Fibroblast of lung (primary cell): Measurements from ENCODE around the gene ATXN1. TPM values are rescaled to one million over a fixed set of nuclear protein-coding genes. Genes with fewer than 3 reads are reported as not detected.
"Not testable (repeated sequence)": the region's sequence is repeated elsewhere in the genome, so short reads cannot be mapped to it uniquely, and the experiment has no call there.

Source experiments
- DNase-seq, 2 donors: peaks; one replicate each; pipeline versions ENCODE4 v3.0.0 to v3.0.0-alpha.2; 2010; ENCODE audit warnings: low read depth in 2 of 2
- H2AFZ ChIP-seq: 2 replicates; pipeline ENCODE4 v1.5.1; 2012; ENCODE audit warnings: low read length, control low read depth, inconsistent platforms
- H3K27ac ChIP-seq: 2 replicates; pipeline ENCODE4 v1.5.1; 2011; ENCODE audit warnings: low read length, control low read depth; ENCODE audit not compliant: insufficient read depth
- H3K27me3 ChIP-seq: 2 replicates; pipeline ENCODE4 v1.5.1; 2011; ENCODE audit warnings: mild to moderate bottlenecking, low read length; ENCODE audit not compliant: control insufficient read depth, insufficient read depth
- H3K36me3 ChIP-seq: 2 replicates; pipeline ENCODE4 v1.5.1; 2011; ENCODE audit warnings: low read length; ENCODE audit not compliant: control insufficient read depth, insufficient read depth
- H3K4me1 ChIP-seq: 2 replicates; pipeline ENCODE4 v1.5.1; 2011; ENCODE audit warnings: low read length; ENCODE audit not compliant: control insufficient read depth, insufficient read depth; ENCODE audit errors: extremely low read depth
- H3K4me2 ChIP-seq: 2 replicates; pipeline ENCODE4 v1.5.1; 2011; ENCODE audit warnings: low read length, control low read depth; ENCODE audit not compliant: insufficient read depth; ENCODE audit errors: extremely low read depth
- H3K4me3 ChIP-seq, 4 experiments: fragments of 200-600 bp in 1 of 4; sonication (generic) in 1 of 4; replicated peaks in 1 of 4; 2 replicates each; pipeline ENCODE4 v1.5.1; 2011 to 2016; ENCODE audit warnings: low read length in 4 of 4, low read depth in 3 of 4, mild to moderate bottlenecking in 3 of 4, control low read depth in 2 of 4, inconsistent platforms in 1 of 4, mixed read lengths in 1 of 4; ENCODE audit not compliant: insufficient read depth in 1 of 4; ENCODE audit errors: control extremely low read depth in 1 of 4
- H3K79me2 ChIP-seq: 2 replicates; pipeline ENCODE4 v1.5.1; 2012; ENCODE audit warnings: mild to moderate bottlenecking, low read length, inconsistent platforms; ENCODE audit not compliant: control insufficient read depth, insufficient read depth
- H3K9ac ChIP-seq: 2 replicates; pipeline ENCODE4 v1.5.1; 2011; ENCODE audit warnings: mild to moderate bottlenecking, low read length, control low read depth; ENCODE audit not compliant: insufficient read depth
- H3K9me3 ChIP-seq: 2 replicates; pipeline ENCODE4 v1.5.1; 2012; ENCODE audit warnings: low read depth, low read length; ENCODE audit not compliant: control insufficient read depth, insufficient read depth
- H4K20me1 ChIP-seq: 2 replicates; pipeline ENCODE4 v1.5.1; 2011; ENCODE audit warnings: low read length; ENCODE audit not compliant: control insufficient read depth, insufficient read depth; ENCODE audit errors: extremely low read depth
- CTCF ChIP-seq, 2 donors: IDR thresholded peaks in 1 of 2; conservative IDR thresholded peaks in 1 of 2; 1 replicate in 1 of 2; 2 replicates in 1 of 2; pipeline ENCODE4 v1.5.1; 2011 to 2012; ENCODE audit warnings: low read length in 2 of 2, control low read depth in 1 of 2, inconsistent platforms in 1 of 2, low read depth in 1 of 2, mild to moderate bottlenecking in 1 of 2
- EZH2 ChIP-seq: IDR thresholded peaks from 2 replicates; pipeline ENCODE4 v1.5.1; 2012; ENCODE audit warnings: low read length, control low read depth, mild to moderate bottlenecking; ENCODE audit errors: missing control alignments
- polyA plus RNA-seq, 2 donors: library from polyadenylated mRNA; depleted of rRNA in 1 of 2; stranded (reverse) in 1 of 2; unstranded in 1 of 2; fragments of >200 nt; gene quantifications; 2 replicates each; pipeline ENCODE4 v1.2.1, GENCODE V29; 2011 to 2012; ENCODE audit warnings: missing spikeins in 1 of 2
- total RNA-seq: library from RNA; depleted of rRNA; stranded (reverse); fragments of >200 nt; gene quantifications from 2 replicates; pipeline ENCODE4 v1.2.1, GENCODE V29; 2014

Gene ATXN1
- total and polyA plus RNA-seq, 2 donors (not counting 1 experiment from before 2014, with no cell fraction given) = 15.8 to 40.5 TPM

- no peaks in the 10 kb centered on the region for H3K4me1 ChIP-seq
- H3K4me2 ChIP-seq = no peak overlapping the region
- no peaks in the 10 kb centered on the region for H4K20me1 ChIP-seq
- no peaks in the 10 kb centered on the region for H3K36me3 ChIP-seq
- H2AFZ ChIP-seq = no peak overlapping the region
- no peaks in the 10 kb centered on the region for H3K27me3 ChIP-seq
- no peaks in the 10 kb centered on the region for H3K9me3 ChIP-seq
- H3K9ac ChIP-seq = no peak overlapping the region
- TF ChIP-seq EZH2 (no peak), CTCF (conservative IDR thresholded peaks at IDR 0.05 in 1 of 2, IDR thresholded peaks at IDR 0.05 in 1 of 2; ENCODE audit: low read depth in 1 of 2, low read length in 2 of 2) (no peak)
- DNase-seq = no peak
- no peak overlapping the region for H3K4me3 ChIP-seq
- no peak overlapping the region for H3K27ac ChIP-seq
- no peaks in the 10 kb centered on the region for H3K79me2 ChIP-seq
Measured at GRCh38 chr6:16621002-16621401, 140.3 kb downstream of the ATXN1 start.

GRCh38 chr6:16619777-16620176, 141.5 kb downstream of the ATXN1 start:
- DNase-seq = no peak

GRCh38 chr6:16618962-16619361, 142.3 kb downstream of the ATXN1 start:
- DNase-seq = peak in 1 of 2 donors; percentile 18

More at GRCh38 chr6:16619777-16620176, 141.5 kb downstream of the ATXN1 start:
- no peak overlapping the region for H3K9ac ChIP-seq
- H3K9me3 ChIP-seq = no peaks in the 10 kb centered on the region
- H2AFZ ChIP-seq = no peak overlapping the region
- no peak overlapping the region for H3K27ac ChIP-seq
- H3K36me3 ChIP-seq = no peaks in the 10 kb centered on the region
- H3K4me2 ChIP-seq = no peak overlapping the region
- TF ChIP-seq EZH2 (no peak), CTCF (conservative IDR thresholded peaks at IDR 0.05 in 1 of 2, IDR thresholded peaks at IDR 0.05 in 1 of 2; ENCODE audit: low read depth in 1 of 2, low read length in 2 of 2) (no peak)
- no peaks in the 10 kb centered on the region for H3K27me3 ChIP-seq
- no peak overlapping the region for H3K4me3 ChIP-seq
- no peaks in the 10 kb centered on the region for H4K20me1 ChIP-seq
- H3K4me1 ChIP-seq = no peaks in the 10 kb centered on the region
- no peaks in the 10 kb centered on the region for H3K79me2 ChIP-seq

GRCh38 chr6:16615215-16615614, 146.0 kb downstream of the ATXN1 start:
- H3K27me3 ChIP-seq, H3K4me1 ChIP-seq, H3K79me2 ChIP-seq, DNase-seq, H3K4me3 ChIP-seq, H3K36me3 ChIP-seq, H3K9ac ChIP-seq, H2AFZ ChIP-seq, H3K4me2 ChIP-seq, H3K9me3 ChIP-seq, H4K20me1 ChIP-seq, H3K27ac ChIP-seq: not testable (repeated sequence)

More at GRCh38 chr6:16618962-16619361, 142.3 kb downstream of the ATXN1 start:
- H3K79me2 ChIP-seq = no peaks in the 10 kb centered on the region
- H3K36me3 ChIP-seq = no peaks in the 10 kb centered on the region
- TF ChIP-seq CTCF (conservative IDR thresholded peaks at IDR 0.05 in 1 of 2, IDR thresholded peaks at IDR 0.05 in 1 of 2; ENCODE audit: low read depth in 1 of 2, low read length in 2 of 2) (no peak), EZH2 (no peak)
- H3K4me3 ChIP-seq = no peak overlapping the region
- no peaks in the 10 kb centered on the region for H4K20me1 ChIP-seq
- H3K4me1 ChIP-seq = no peaks in the 10 kb centered on the region
- no peak overlapping the region for H3K9ac ChIP-seq
- H2AFZ ChIP-seq = no peak overlapping the region
- no peaks in the 10 kb centered on the region for H3K27me3 ChIP-seq
- H3K4me2 ChIP-seq = no peak overlapping the region
- H3K9me3 ChIP-seq = no peaks in the 10 kb centered on the region
- no peak overlapping the region for H3K27ac ChIP-seq

- H3K4me2 ChIP-seq, H3K9ac ChIP-seq, H3K9me3 ChIP-seq, H2AFZ ChIP-seq, DNase-seq, H3K79me2 ChIP-seq, H3K36me3 ChIP-seq, H4K20me1 ChIP-seq, H3K4me3 ChIP-seq, H3K4me1 ChIP-seq, H3K27me3 ChIP-seq, H3K27ac ChIP-seq: not testable (repeated sequence)
Measured at GRCh38 chr6:16614143-16614542, 147.1 kb downstream of the ATXN1 start.
